KOPT-K1 (cell line): ENCODE measurements around the gene ST3GAL2.
A peak's percentile ranks its signal among the peaks of the same experiment; 100 is the strongest.
"Not testable (repeated sequence)": the region's sequence is repeated elsewhere in the genome, so short reads cannot be mapped to it uniquely, and the experiment has no call there.

ENCODE experiments used
- H3K27ac ChIP-seq: fragments of 200-600 bp; sonication (generic); 2 replicates; pipeline ENCODE4 v1.5.1; 2016; ENCODE audit warnings: antibody characterized with exemption, mild to moderate bottlenecking, low read depth, low read length; ENCODE audit not compliant: poor library complexity, severe bottlenecking
- H3K36me3 ChIP-seq: fragments of 200-600 bp; sonication (generic); 2 replicates; pipeline ENCODE4 v1.5.1; 2017; ENCODE audit warnings: antibody characterized with exemption, mild to moderate bottlenecking, low read length, moderate library complexity; ENCODE audit not compliant: insufficient read depth
- H3K9me3 ChIP-seq: fragments of 200-600 bp; sonication (generic); 2 replicates; pipeline ENCODE4 v1.5.1; 2017; ENCODE audit warnings: antibody characterized with exemption, low read length, mild to moderate bottlenecking; ENCODE audit not compliant: insufficient read depth, poor library complexity, severe bottlenecking

ST3GAL2 gene

DNA sequence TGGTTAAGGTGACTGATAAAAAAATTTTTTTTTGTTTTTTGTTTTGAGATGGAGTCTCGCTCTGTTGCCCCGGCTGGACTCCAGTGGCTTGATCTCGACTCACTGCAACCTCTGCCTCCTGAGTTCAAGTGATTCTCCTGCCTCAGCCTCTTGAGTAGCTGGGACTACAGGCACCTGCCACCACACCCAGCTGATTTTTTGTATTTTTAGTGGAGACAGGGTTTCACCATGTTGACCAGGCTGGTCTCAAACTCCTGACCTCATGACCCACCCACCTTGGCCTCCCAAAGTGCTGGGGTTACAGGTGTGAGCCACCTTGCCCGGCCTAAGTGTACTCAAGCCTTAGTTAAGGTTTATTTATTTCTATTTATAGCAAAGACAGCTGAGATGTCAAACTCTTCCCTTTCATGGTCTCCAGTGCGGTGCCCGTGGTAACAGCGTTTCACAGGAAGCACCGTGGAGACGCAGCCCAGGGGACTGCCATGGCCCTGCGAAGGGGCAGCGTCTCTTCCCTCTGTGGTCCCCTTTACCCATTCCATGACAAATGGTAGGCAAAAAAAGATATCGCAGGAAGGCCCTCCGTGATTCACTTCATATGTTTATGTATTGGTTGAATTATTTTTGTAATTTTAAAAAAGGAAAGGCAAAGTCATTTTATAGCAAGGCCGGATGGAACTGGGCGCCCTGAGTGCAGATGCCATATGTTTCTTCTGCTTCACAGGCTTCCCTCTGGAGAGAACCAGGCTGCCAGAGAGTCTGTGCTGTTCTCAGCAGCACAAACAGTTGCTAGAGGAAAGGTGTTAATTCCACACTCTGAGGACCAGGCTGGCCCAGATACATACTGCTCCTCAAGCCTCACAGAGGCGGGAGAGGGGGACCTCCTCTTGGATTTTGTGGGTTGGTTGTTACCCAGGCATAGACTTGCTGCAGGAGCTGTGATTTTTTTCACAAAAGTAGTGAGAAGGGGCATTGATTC, 63.0 kb downstream of the ST3GAL2 start:
- H3K9me3 ChIP-seq, result no peaks in the 10 kb centered on the region
- peaks cover 82% of the 10 kb centered on the region for H3K36me3 ChIP-seq
- H3K27ac ChIP-seq, result no peak overlapping the region

DNA sequence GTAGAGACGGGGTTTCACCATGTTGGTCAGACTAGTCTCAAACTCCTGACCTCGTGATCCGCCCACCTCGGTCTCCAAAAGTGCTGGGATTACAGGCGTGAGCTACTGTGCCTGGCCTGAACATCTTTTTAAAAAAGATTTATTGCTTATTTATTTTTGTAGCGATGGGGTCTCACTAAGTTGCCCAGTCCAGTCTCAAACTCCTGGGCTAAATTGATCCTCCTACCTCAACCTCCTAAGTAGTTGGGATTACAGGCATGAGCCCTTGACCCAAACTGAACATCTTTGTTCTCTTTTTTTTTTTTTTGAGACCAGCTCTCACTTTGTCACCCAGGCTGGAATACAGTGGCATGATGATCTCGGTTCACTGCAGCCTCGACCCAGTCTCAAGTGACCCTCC, 64.7 kb downstream of the ST3GAL2 start:
- Histone ChIP-seq H3K27ac (no peak overlapping the region), H3K9me3 (no peaks in the 10 kb centered on the region), H3K36me3 (peaks cover 95% of the 10 kb centered on the region)

DNA sequence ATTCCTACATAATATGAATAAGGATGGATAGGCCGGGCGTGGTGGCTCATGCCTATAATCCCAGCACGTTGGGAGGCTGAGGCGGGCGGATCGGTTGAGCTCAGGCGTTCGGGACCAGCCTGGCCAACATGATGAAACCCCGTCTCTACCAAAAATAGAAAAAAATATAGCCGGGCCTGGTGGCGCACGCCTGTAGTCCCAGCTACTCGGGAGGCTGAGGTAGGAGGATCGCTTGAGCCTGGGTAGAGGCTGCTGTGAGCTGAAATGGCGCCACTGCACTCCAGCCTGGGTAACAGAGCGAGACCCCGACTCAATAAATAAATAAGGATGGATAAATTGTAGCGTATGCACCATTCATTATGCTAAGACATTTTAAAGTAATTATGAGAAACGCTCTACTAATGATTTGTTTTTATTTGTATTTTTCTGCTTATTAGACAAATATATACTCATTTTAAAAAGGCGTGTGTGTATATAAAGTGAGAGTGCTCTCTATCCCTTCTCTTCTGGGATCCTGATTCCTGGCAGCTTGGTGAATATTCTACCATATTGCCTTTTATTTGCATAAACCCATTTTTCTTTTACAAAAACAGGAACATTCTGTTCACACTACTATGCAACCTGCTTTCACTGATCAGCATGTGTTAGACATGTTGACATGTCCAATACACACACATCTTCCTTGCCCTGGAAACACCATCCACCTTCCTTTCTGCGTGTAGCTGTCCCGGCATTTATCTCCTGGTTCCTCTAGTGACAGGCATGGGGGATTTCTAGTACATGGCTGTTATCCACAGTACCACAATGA, 65.8 kb downstream of the ST3GAL2 start:
- no peaks in the 10 kb centered on the region for H3K9me3 ChIP-seq
- H3K27ac ChIP-seq, result no peak overlapping the region
- H3K36me3 ChIP-seq, result peaks cover 98% of the 10 kb centered on the region

DNA sequence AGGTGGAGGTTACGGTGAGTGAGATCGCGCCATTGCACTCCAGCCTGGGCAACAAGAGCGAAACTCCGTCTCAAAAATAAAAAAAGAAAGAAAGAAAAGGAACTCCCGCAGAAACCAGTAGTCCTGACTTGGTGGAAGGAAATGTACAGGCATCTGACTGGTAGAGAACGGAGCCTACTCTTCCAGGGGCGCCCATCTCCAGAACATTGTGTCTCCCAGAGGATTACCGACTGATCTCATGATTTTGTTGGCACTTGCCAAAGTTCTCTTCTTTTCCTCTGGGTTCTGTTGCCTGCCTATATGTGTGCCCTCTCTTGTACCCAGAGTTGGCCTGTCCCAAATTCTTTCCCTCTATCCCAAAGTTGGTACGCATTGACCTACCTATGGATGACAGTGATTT, 68.0 kb downstream of the ST3GAL2 start:
- Histone ChIP-seq H3K9me3 (no peaks in the 10 kb centered on the region), H3K36me3 (peaks cover 99% of the 10 kb centered on the region), H3K27ac (no peak overlapping the region)

DNA sequence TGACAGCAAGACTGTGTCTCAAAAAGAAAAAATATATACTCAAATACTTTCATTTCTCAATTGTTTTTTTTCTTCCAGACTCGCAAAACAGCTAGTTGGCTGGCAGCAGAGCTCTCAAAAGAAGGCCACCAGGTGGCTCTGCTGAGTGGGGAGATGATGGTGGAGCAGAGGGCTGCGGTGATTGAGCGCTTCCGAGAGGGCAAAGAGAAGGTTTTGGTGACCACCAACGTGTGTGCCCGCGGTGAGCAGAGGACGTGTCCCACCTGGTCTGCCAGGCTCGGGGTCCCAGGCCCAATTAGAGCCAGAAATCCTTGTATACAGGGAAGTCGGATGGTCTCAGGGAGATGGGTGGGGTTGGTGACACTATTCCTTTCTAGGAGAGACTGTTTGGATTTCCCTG, 68.8 kb downstream of the ST3GAL2 start:
- H3K36me3 ChIP-seq, result peaks cover 99% of the 10 kb centered on the region
- H3K9me3 ChIP-seq, H3K27ac ChIP-seq: not testable (repeated sequence)

DNA sequence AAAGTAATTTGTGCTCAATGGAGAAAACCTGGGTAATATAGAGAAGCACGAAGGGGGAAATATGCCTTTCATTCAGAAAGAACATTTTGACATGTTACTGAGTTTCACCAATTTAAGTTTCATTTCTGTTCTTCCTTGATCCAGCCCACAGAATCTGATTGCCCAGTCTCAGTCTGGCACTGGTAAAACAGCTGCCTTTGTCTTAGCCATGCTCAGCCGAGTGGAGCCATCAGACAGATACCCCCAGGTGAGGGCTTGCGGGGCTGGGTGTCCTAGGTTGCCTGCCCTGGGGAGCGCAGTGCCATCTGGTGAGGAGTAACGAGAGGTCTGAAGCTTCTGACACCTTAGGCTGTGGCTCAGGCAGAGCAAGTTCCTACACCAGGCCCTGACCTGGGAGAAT, 74.5 kb downstream of the ST3GAL2 start:
- Histone ChIP-seq H3K9me3 (no peaks in the 10 kb centered on the region), H3K27ac (no peak overlapping the region), H3K36me3 (peaks cover 99% of the 10 kb centered on the region)

DNA sequence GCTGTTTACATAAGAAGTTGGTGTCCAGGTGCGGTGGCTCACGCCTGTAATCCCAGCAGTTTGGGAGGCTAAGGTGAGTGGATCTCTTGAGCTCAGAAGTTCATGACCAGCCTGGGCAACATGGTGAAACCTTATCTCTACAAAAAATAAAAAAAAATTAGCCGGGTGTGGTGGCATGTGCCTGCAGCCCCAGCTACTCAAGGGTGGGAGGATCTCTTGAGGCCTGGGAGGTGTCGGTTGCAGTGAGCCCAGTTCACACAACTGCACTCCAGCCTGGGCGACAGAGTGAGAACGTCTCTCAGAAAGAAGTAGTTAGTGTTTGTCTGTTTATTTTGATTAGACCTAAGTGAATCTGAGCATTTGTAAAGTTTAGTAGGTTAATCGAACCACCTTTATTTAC, 79.3 kb downstream of the ST3GAL2 start:
- Histone ChIP-seq H3K9me3 (no peaks in the 10 kb centered on the region), H3K36me3 (peaks cover 96% of the 10 kb centered on the region), H3K27ac (no peak overlapping the region)

DNA sequence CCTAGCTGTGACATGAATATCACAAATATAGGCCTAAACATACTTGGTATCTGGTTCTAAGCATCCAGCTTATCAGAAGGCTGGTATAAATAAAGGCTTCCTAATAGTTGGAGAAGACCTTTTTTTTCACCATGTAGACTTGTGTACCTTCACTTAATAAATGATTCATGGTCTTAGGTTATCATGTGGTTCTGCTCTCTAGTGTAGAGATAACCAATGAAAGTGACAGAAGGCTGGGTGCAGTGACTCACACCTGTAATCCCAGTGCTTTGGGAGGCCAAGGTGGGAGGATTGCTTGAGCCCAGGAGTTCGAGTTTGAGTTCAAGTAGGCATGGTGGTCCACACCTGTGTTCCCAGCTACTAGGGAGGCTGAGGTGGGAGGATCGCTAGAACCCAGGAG, 89.1 kb downstream of the ST3GAL2 start:
- Histone ChIP-seq H3K9me3 (no peaks in the 10 kb centered on the region), H3K36me3 (peaks cover 52% of the 10 kb centered on the region), H3K27ac (no peak overlapping the region)

DNA sequence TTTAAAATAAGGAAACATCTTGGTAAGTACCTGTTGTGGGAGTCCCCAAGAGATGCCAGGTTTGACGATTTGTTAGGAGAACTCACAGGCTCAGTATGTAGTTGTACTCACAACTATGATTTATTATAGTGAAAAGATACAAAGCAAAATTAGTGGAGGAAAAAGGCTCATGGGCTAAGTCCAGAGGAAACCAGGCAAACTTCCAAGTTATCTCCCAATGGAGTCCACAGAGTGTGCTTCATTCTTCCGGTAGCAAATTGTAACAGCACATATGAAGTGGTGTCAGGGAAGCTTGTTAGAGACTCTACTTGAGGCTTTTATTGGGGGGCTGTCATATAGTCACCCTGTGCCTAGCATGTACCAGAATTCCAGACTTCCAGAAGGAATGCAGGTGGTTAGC, 89.9 kb downstream of the ST3GAL2 start:
- Histone ChIP-seq H3K36me3 (peaks cover 45% of the 10 kb centered on the region), H3K9me3 (no peaks in the 10 kb centered on the region), H3K27ac (no peak overlapping the region)

DNA sequence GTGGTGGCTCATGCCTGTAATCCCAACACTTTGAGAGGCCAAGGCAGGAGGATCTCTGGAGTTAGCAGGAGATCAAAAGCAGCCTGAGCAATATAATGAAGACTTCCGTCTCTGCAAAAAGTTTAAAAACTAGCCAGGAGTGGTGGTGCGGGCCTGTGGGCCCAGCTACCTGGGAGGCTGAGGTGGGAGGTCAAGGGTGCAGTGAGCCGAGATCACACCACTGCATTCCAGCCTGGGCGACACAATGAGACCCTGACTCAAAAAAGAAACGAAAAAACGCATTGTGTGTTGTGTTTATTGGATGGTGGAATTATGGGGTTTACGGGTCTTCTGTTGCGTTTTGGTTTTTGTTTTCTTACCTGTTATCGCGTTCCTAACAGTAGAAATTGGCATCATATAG, 93.1 kb downstream of the ST3GAL2 start:
- Histone ChIP-seq H3K9me3 (no peaks in the 10 kb centered on the region), H3K27ac (peak overlapping the region; percentile 70), H3K36me3 (peaks cover 20% of the 10 kb centered on the region)

DNA sequence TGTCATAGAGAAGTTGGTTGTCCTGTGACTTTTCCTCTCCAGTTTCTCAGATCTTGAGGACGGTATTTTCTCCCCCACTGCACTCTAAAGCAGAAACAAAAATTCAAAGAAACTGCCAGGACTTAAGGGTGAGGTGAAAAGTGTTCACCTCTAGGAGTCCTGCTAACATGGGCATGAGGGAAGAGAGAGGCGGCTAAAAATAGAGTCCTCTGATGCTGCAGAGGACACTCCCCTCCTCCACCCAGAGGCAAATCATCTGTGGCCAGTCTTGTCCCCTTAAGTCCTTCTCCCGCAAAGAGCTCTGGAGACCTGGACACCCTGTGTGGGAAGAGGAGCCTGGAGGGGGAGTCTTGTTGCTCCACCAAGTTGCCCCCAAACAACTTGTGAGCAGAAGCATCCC, 96.9 kb downstream of the ST3GAL2 start:
- H3K27ac ChIP-seq, result no peak overlapping the region
- no peaks in the 10 kb centered on the region for H3K36me3 ChIP-seq
- H3K9me3 ChIP-seq, result no peaks in the 10 kb centered on the region

DNA sequence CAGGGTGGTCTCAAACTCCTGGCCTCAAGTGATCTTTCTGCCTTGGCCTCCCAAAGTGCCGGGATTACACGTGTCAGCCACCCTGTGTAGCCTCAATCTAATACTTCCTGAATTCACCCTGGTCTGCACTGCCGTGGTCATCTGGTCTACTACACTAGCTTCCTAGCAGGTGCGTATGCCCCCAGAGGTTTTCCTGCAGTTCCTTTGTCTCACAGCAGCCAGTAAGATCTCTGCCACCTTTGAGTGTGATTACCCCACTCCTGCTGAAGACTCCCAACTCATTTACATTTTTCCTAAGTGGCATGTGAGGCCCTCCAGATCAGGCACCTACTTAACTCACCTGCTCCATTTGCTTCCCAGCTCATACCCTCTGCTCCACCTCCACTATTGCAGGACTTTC, 97.3 kb downstream of the ST3GAL2 start:
- Histone ChIP-seq H3K9me3 (no peaks in the 10 kb centered on the region), H3K36me3 (no peaks in the 10 kb centered on the region), H3K27ac (no peak overlapping the region)

DNA sequence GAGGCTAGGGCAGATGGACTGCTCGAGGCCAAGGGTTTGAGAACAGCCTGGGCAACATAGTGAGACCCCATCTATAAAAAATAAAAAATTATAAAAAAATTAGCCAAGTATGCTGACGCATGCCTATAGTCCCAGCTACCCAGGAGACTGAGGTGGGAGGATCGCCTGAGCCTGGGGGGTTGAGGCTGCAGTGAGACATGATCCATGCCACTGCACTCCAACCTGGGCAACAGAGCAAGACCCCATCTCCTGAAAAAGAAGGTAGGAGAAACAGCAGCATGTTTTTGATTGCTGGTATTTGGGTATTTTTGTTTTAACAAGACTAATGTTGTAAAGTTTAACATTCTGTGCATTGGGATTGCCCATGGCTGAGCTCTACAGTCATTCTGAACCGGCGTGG, 101.1 kb downstream of the ST3GAL2 start:
- Histone ChIP-seq H3K9me3 (no peaks in the 10 kb centered on the region), H3K27ac (no peak overlapping the region), H3K36me3 (no peaks in the 10 kb centered on the region)

DNA sequence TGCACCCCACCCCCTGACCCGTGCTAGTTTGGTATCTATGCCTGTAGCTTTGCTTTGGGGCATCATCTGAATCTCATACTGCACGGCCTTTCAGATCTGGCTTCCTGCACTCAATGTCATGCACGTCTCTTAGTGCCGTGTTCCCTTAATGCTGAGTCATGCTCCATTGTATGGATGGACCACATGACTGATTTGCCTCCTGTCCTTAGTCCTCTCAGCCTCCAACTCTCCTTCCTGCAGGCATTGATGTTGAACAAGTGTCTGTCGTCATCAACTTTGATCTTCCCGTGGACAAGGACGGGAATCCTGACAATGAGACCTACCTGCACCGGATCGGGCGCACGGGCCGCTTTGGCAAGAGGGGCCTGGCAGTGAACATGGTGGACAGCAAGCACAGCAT, 106.2 kb downstream of the ST3GAL2 start:
- not testable (repeated sequence) for H3K9me3 ChIP-seq, H3K36me3 ChIP-seq, H3K27ac ChIP-seq

DNA sequence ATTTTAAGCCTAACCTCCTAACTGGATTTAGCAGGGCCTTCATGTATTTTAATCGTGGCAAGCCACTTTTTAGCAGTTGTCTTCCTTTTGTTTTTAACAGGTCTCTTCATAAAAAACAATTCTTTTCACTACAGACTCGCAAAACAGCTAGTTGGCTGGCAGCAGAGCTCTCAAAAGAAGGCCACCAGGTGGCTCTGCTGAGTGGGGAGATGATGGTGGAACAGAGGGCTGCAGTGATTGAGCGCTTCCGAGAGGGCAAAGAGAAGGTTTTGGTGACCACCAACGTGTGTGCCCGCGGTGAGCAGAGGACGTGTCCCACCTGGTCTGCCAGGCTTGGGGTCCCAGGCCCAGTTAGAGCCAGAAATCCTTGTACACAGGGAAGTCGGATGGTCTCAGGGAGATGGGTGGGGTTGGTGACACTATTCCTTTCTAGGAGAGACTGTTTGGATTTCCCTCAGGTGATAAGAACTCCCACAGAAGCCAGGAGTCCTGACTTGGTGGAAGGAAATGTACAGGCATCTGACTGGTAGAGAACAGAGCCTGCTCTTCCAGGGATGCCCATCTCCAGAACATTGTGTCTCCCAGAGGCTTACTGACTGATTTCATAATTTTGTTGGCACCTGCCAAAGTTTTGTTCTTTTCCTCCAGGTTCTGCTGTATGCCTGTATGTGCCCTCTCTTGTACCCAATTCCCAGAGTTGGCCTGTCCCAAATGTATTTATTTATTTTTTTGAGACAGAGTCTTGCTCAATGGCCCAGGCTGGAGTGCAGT, 107.1 kb downstream of the ST3GAL2 start:
- H3K36me3 ChIP-seq, result no peaks in the 10 kb centered on the region
- H3K27ac ChIP-seq, result no peak overlapping the region
- no peaks in the 10 kb centered on the region for H3K9me3 ChIP-seq
